ENCODE results near the gene CASP8AP2. TPM values are rescaled to one million over a fixed set of nuclear protein-coding genes. Genes with fewer than 3 reads are reported as not detected.

The CASP8AP2 gene
- total and polyA plus RNA-seq, 2 of the 13 experiments (the other 11 are each of a cell fraction or from before 2014, with no cell fraction given): 5.7 to 13.5 TPM

GRCh38 chr6:89790403-89790802, 39.3 kb upstream of the CASP8AP2 start:
- no peak for FAIRE-seq

GRCh38 chr6:89792881-89793280, 36.8 kb upstream of the CASP8AP2 start:
- WGBS (ENCODE audit: low lambda C conversion rate): 56% methylated on average over 2 of the region's 2 CpGs
- no peak overlapping the region for H3K4me3 ChIP-seq (replicated peaks in 1 of 3; ENCODE audit: insufficient read depth in 1 of 3, low read depth in 2 of 3, low read length in 3 of 3)
- ChIA-PET CTCF (ENCODE audit: low intra/inter-chr PET ratio, low total read pairs) (no interaction called here), POLR2A (no interaction called here)
- peak; percentile 77 for FAIRE-seq
- intact Hi-C loops (cut with micrococcal nuclease; ENCODE audit: unreplicated experiment): loop anchor here (5.0 kb wide), 1 partner anchor 86 kb away; no protein-coding TSS in a partner anchor
- peaks cover 14 to 60% of the 10 kb centered on the region in 2 experiments; a peak in 4 of 5 replicates for H3K36me3 ChIP-seq (replicated peaks in 1 of 2; ENCODE audit: control insufficient read depth in 1 of 2, insufficient read depth in 2 of 2, low read length in 2 of 2)
- no peak overlapping the region for H3K4me2 ChIP-seq (ENCODE audit: low read depth, low read length)
- in situ Hi-C loops (cut with HindIII; ENCODE audit: extremely low pct_ligation_motif_present, low pct_unique_long_range_greater_than_20kb): no loop called here
- no peaks in the 10 kb centered on the region for H4K20me1 ChIP-seq (ENCODE audit: insufficient read depth, low read length)
- no peaks in the 10 kb centered on the region for H3K79me2 ChIP-seq (ENCODE audit: insufficient read depth, low read length)
- no peaks in the 10 kb centered on the region for H3K27me3 ChIP-seq (ENCODE audit: control insufficient read depth in 1 of 2, insufficient read depth in 2 of 2, low read length in 2 of 2)
- ATAC-seq: peak; percentile 99
- H3K9ac ChIP-seq (ENCODE audit: insufficient read depth, low read depth, low read length): no peak overlapping the region
- TF ChIP-seq TBX2 (CRISPR knock-in tag; IDR thresholded peaks at IDR 0.05; ENCODE audit: borderline replicate concordance): 0 out of 2 replicates have a peak, but pooled peaks have one; percentile 24
- peak; percentile 55 for TF ChIP-seq SMC3 (IDR thresholded peaks at IDR 0.05; ENCODE audit: low read length)
- TF ChIP-seq IRF2 (CRISPR knock-in tag; IDR thresholded peaks at IDR 0.05): peak; percentile 44; the same call in 1 of the 2 replicates
- TF ChIP-seq STAG1 (CRISPR knock-in tag; IDR thresholded peaks at IDR 0.05): peak; percentile 62
- TF ChIP-seq LBX2 (CRISPR knock-in tag; IDR thresholded peaks at IDR 0.05; ENCODE audit: borderline replicate concordance): no peak
- TF ChIP-seq SAP130 (CRISPR knock-in tag; IDR thresholded peaks at IDR 0.05; ENCODE audit: low read depth): peak; percentile 30; the same call in 1 of the 2 replicates
- TF ChIP-seq XRCC5 (optimal IDR thresholded peaks at IDR 0.05; ENCODE audit: low read length): peak; percentile 46
- TF ChIP-seq ZNF660 (CRISPR knock-in tag; IDR thresholded peaks at IDR 0.05; ENCODE audit: borderline replicate concordance, low read depth): no peak
- TF ChIP-seq CTCF (CRISPR knock-in tag; IDR thresholded peaks at IDR 0.05): peak; percentile 76
- peaks cover 3% of the 10 kb centered on the region; the same call in 1 of the 2 replicates for H3K4me1 ChIP-seq (ENCODE audit: insufficient read depth, low read length)
- no peaks in the 10 kb centered on the region for H3K9me3 ChIP-seq (ENCODE audit: low read length)
- DNase-seq (ENCODE audit: low spot score): peak; percentile 52
- no peak overlapping the region for H2AFZ ChIP-seq (ENCODE audit: low read length)
- no TSS peak for BruUV-seq (replicated peaks)
- no peak overlapping the region for H3K27ac ChIP-seq (ENCODE audit: extremely low read length, insufficient read depth, low read length)

More at GRCh38 chr6:89790403-89790802, 39.3 kb upstream of the CASP8AP2 start:
- ChIA-PET POLR2A (no interaction called here), CTCF (ENCODE audit: low intra/inter-chr PET ratio, low total read pairs) (no interaction called here)
- DNase-seq (ENCODE audit: low spot score): no peak
- intact Hi-C loops (cut with micrococcal nuclease; ENCODE audit: unreplicated experiment) (loop anchor here (5.0 kb wide), 1 partner anchor 83 kb away; no protein-coding TSS in a partner anchor), in situ Hi-C loops (cut with HindIII; ENCODE audit: extremely low pct_ligation_motif_present, low pct_unique_long_range_greater_than_20kb) (no loop called here)
- no peaks in the 10 kb centered on the region for H4K20me1 ChIP-seq (ENCODE audit: insufficient read depth, low read length)
- H3K9me3 ChIP-seq (ENCODE audit: low read length): no peaks in the 10 kb centered on the region
- no TSS peak for BruUV-seq (replicated peaks)
- ATAC-seq: no peak
- no peak overlapping the region for H2AFZ ChIP-seq (ENCODE audit: low read length)
- TF ChIP-seq MAFK (conservative IDR thresholded peaks at IDR 0.05 in 1 of 2, IDR thresholded peaks at IDR 0.05 in 1 of 2; ENCODE audit: low read length in 2 of 2) (peak; percentile 57 to 73; a peak in 3 of 4 replicates), MAFF (IDR thresholded peaks at IDR 0.05; ENCODE audit: low read depth, low read length) (peak; percentile 44), ZFP82 (CRISPR knock-in tag; IDR thresholded peaks at IDR 0.05; ENCODE audit: borderline replicate concordance) (no peak), IKZF5 (CRISPR knock-in tag; IDR thresholded peaks at IDR 0.05) (no peak)
- H3K79me2 ChIP-seq (ENCODE audit: insufficient read depth, low read length): no peaks in the 10 kb centered on the region
- no peak overlapping the region for H3K4me3 ChIP-seq (replicated peaks in 1 of 3; ENCODE audit: insufficient read depth in 1 of 3, low read depth in 2 of 3, low read length in 3 of 3)
- no peak overlapping the region for H3K27ac ChIP-seq (ENCODE audit: extremely low read length, insufficient read depth, low read length)
- no peak overlapping the region for H3K9ac ChIP-seq (ENCODE audit: insufficient read depth, low read depth, low read length)
- no peaks in the 10 kb centered on the region for H3K27me3 ChIP-seq (ENCODE audit: control insufficient read depth in 1 of 2, insufficient read depth in 2 of 2, low read length in 2 of 2)
- no peak overlapping the region for H3K4me2 ChIP-seq (ENCODE audit: low read depth, low read length)
- peaks cover 16 to 68% of the 10 kb centered on the region in 2 experiments for H3K36me3 ChIP-seq (replicated peaks in 1 of 2; ENCODE audit: control insufficient read depth in 1 of 2, insufficient read depth in 2 of 2, low read length in 2 of 2)
- 100% methylated on average over 2 of the region's 2 CpGs for WGBS (ENCODE audit: low lambda C conversion rate)
- peaks cover 17% of the 10 kb centered on the region for H3K4me1 ChIP-seq (ENCODE audit: insufficient read depth, low read length)

All from HepG2 (cell line).